Right renal pelvis (tissue), 4 donors: ENCODE measurements around the gene THRA. TPM values are rescaled to one million over a fixed set of nuclear protein-coding genes. Genes with fewer than 3 reads are reported as not detected.
A peak's percentile ranks its signal among the peaks of the same experiment; 100 is the strongest.

Experiments
- DNase-seq, 4 donors: peaks; one replicate each; pipeline ENCODE4 v3.0.0-alpha.2; 2013; ENCODE audit warnings: low read depth in 4 of 4, low spot score in 3 of 4, missing footprints in 1 of 4
- polyA plus RNA-seq, 4 donors: library from polyadenylated mRNA; unstranded; fragments of 120-200 nt; gene quantifications; one replicate each; pipeline ENCODE4 v1.2.1, GENCODE V29; 2013; ENCODE audit not compliant: insufficient read length in 4 of 4

THRA gene
- polyA plus RNA-seq, 4 donors, result 51.1 to 56.7 (median 55.3) TPM

- no peak for DNase-seq
Observed at GRCh38 chr17:40097087-40097486, 34.3 kb downstream of the THRA start.

DNA sequence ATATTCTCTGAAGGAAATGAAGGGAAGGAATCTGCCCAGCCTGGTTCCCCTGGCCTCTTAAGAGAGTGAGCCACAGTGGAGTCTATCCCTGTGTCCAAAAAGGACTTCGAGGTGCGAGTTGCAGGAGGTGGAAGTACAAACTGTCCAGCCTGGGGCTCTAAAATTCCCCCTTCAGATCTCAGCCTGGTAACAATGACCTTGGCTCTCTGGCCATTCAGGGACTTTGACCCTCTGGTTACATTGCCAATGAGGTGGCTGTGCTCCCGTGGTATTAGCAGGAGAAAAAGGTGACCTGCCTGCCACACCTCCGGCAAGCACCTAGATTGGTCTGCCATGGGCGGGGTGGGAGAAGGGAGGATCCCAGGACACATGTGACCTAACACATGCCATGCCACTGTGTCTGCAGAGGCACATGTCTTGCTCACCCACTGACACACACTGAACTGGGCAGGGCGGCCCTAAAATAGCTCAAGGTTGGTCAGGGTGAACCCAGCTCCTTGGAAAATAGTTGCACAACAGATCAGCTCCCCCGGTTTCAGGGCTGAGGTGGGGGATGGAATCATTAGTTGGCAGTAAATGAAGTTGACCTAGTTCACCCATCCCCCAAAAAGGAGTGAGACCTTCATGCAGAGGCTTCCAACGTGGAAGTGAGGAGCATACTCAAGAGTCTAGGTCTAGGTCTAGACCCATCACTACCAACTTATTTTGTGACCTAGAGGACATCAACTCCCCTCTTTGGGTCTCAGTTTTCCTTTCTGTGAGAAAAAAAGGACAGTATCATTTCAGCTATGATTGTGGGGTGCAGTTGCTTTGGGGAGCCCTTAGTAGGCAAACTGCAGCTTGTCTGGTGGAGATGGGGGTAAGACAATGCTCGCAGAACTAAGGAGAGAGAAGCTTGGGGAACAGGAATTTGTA is 35.4 kb downstream of the THRA start:
- no peak for DNase-seq

DNA sequence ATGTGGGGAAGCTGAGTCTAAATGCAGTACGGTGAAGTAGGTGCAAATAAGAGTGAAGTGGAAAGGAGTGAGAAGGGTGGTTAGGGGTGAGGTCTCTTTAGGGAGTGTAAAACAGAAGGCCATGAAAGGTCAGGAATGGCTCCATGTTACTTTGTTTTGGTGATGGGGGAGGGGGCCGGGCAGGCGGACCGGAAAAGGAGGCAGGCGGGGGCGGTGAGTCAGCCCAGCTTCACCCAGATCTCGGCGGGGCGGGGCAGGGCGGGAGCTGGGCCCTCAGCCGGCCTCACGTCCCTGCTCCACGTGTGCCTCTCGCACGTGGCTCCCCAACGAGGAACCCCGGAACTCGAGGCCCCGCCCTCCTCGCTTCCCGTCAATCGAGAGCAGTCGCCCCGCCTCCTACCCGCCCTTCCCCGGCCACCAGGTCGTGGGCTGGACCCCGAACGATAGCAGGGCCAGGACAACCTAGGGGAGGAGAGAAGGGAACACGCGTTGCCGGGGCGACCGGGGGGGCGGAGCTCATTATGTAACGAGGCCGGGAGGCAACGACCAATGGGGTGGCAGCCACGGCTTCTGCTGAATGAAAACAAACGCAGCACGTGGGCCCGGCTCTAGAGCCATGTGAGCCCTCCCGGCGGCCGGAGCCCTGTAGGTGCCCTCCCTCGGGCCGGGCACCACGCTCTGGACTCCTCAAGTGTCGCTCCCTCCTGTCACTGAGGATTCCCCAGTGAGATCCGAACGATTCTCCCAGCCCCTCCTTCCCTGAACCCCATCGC is 36.3 kb downstream of the THRA start:
- DNase-seq, result peak in 1 of 4 donors; percentile 75

DNA sequence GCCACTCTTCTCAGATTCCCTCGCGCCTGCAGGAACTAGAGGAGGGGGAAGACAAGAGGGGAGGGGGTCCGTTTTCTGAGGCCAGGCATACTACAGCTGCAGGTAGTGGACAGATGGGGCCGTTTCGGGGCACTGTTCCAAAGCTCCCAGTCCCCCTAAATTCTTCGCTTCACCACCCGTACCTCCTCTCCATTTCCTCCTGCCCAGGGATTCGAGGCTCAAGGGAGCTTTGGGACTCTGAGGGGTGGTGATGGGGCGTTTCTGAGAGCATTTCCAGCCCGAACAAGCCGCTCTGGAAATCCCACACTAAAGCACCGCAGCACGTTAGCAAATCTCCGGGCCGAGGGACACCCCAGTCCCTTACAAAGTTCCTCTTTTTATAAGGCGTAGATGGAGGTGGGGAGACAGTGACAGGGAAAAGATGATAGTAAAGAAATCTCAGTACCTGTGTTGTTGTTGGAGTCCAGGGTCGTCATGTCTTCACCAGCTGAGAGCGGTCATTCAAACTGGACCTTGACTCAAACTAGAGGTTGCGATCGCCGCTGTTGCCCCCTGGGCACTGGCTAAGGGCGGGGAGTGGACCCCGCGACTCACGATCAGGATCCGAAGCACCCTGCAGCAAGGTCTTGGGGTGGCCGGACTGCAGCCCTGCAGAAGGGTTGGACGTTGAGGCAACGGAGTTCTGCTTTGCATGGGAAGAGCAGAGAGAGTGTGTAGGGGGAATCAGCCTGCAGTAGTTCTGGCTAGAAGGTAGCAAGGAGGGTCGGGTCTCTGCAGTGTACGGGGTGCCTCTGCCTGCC is 37.1 kb downstream of the THRA start:
- DNase-seq, result no peak

DNA sequence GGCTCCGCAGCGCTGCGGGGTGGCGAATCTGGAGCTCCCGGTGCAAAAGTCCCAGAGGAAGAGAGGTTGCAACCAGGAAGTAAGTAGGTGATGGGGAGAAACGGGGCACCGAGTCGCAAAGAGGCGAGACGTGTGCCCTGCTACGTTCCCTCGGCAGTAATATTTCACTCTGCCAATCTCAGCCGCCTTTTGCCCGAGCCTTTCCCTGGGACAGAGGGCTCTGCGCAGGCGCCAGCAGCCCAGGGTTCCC is 37.6 kb downstream of the THRA start, which contains the start of gene NR1D1:
Gene NR1D1 (minus strand): TSS at position 171 of the 250 bp plus-strand sequence. CDS start 495 bp downstream, outside the sequence.
- DNase-seq, result no peak

DNA sequence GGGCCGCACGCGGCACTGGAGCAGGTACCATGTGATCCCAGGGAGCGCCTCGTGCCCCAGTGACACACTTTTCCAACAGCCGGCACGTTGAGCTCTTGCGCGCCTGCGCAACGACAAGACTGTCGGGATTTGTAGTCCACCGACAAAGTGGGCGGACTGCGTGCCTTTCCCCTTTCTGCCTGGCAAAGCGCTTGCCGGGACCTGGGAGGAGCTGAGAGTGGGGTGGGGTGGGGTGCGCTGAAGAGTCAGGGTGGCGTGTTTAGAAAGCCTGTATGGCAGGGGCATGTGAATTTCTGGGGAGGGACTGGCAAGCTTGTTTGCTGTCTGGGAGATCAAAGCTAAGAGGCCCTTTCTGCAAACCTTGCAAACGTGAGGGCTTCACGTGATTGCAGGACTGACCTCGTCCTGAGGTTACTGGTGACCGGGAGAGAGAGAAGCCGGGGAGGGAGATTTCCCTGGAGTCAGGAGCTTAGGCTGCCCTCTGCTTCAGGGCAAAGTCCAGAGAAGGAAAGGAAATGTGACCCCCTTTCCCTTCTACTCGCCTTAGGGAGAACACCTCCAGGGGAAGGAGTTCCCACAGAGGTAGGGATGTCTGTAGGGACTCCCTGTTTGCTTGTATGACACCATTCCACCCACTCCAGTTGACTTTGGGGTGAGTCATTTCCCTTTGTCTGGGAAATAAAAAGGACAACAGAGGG is 38.1 kb downstream of the THRA start:
- peak; percentile 81 to 90 (median 88) for DNase-seq

DNA sequence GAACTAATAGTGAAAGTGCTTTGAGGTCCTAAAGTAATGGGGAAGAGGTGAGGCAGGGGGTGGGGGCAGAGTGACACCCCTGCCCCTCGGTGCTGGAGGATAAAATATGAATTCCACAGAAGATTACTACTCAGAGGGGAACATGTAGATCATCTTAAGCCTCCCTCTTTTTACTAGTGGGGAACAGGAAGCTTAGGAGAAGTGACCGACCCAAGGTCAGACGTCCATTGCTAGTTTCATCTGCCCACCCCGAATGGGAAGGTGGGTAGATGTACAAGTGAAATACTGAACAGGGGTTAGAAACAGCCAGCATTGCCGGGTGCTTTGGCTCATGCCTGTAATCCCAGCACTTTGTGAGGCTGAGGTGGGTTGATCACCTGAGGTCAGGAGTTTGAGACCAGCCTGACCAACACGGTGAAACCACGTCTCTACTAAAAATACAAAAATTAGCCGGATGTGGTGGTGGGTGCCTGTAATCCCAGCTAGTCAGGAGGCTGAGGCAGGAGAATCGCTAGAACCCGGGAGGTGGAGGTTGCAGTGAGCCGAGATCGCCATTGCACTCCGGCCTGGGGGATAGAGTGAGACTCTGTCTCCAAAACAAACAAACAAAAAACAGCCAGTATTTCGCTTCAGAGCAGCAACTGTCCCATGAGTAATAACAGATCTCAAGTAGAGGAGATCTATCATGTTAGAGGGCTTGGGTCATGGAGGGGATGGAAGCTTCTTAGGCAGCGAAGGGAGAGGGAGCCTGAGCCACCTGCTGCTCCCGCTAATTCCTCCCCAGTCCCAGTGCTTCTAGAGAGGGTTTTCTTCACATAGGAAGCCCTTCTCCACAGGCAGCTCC is 38.8 kb downstream of the THRA start:
- DNase-seq, result no peak

DNA sequence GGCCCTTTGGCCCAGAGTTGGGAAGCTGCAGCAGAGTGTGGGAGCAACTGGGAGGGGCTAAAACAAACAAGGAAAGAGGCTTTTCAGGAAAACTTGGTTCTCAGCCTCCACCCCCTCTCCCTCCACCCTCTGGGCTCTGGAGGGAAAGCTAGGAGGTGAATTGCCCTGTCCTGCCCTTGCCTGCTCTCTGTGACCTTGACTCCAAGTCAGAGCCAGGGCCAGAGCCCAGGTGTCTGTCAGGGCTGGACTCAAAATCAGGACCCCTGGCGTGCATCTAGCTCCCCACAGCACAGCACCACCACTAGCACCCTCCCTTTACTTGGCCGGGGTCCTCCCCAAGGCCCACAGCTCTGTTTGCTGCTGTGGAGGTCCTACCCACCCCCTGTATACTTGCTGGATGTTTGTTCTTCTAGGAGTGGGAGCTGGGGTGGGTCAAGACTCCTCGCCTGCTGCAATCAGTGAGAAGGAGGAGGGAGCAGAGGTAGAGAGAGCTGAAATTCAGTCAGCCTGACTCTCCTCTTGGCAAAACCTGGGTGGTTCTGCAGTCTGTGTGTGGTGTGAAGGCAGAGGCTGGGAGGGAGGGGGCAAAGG is 40.4 kb downstream of the THRA start:
- no peak for DNase-seq

- DNase-seq, result no peak
Observed at GRCh38 chr17:40103688-40104087, 40.9 kb downstream of the THRA start.

GRCh38 chr17:40104594-40105486 is 42.1 kb downstream of the THRA start:
- no peak for DNase-seq

GRCh38 chr17:40105861-40106759 is 43.3 kb downstream of the THRA start:
- no peak for DNase-seq

- no peak for DNase-seq
Observed at GRCh38 chr17:40106760-40107521, 44.2 kb downstream of the THRA start.

DNA sequence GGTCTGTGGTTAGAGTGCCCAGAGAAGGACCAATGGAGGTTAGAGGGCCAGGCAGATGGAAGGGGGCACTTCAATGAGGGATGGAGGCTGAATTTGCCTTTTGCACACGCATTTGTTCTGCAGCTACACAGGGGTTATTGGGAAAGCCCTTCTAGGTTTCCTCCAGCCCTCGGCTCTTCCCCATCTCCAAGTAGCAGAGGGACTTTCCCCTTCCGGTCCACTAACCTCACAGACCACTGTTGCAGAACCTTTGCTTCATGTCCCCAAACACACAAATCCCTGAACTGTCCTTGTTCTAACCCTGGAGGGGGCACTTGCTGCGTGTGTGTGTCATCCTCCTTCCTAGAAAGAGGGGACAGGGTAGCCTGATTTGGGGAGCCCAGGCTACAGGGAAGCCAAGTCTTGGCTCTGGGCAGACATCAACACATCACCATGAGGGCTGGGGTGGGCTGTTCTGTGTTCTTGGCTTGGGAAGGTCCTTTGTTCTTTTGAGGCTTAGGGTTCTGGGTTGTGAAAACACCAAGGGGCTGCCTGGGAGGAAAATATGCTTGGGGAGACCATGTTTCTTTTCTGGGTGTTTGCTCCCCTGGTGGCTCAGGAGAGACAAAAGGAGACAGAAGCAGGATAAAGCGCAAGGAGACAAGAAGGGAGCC is 44.9 kb downstream of the THRA start:
- no peak for DNase-seq

DNA sequence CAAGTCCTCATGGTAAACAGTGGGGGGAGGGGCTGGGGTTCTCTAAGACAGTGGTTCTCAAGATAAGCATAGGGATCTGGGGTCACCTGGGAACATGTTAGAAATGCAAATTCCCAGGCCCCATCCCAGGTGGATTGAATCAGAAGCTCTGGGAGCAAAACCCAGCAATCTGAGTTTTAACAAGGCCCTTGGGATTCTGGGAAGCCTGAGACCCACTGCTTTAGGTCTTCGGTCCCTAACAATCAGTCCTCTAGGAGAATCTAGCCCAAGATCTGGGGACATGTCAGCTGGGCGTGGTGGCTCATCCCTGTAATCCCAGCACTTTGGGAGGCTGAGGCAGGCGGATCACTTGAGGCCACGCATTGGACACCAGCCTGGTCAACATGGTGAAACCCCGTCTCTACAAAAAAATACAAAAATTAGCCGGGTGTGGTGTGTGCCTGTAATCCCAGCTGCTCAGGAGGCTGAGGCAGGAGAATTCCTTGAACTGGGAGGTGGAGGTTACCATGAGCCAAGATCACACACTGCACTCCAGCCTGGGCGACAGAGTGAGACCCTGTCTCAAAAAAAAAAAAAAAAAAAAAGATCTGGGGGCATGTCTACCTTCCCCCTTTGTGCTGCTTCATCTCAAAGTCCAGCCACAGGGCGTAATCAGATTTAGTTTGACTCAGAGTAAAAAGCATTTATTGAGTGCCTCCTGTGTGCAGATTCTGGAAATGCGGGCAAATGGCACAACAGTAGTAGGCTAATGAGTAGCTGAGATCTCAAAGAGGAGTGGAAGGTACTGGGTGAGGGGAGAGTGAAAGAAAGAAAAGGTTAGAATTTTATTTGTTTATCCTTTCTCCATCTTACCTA is 46.4 kb downstream of the THRA start:
- no peak for DNase-seq
